GM23248 (cell line): ENCODE measurements around the gene YES1.

Experiments
- EZH2 ChIP-seq: fragments of 200-600 bp; sonication (generic); IDR thresholded peaks from 2 replicates; pipeline ENCODE4 v1.6.1; 2018; ENCODE audit warnings: antibody characterized with exemption, mild to moderate bottlenecking; ENCODE audit not compliant: insufficient read depth, poor library complexity, severe bottlenecking
- EZH2phosphoT487 ChIP-seq: fragments of 200-600 bp; sonication (generic); IDR thresholded peaks from 2 replicates; pipeline ENCODE4 v1.6.1; 2018; ENCODE audit warnings: antibody characterized with exemption, moderate library complexity, mild to moderate bottlenecking, low read depth; ENCODE audit not compliant: insufficient read depth

GRCh38 chr18:680392-680791 lies 131.7 kb downstream of the YES1 start:
- TF ChIP-seq EZH2, result no peak
- TF ChIP-seq EZH2phosphoT487, result no peak
